MCF 10A (cell line): Measurements from ENCODE around the gene MVD. TPM values are rescaled to one million over a fixed set of nuclear protein-coding genes. Genes with fewer than 3 reads are reported as not detected.

Experiments used
- BruUV-seq: library from RNA; stranded (reverse); fragments of 400-500 nt; replicated peaks from 2 replicates; lab custom pipeline; 2021; lab: Mats Ljungman, UMichigan
- CTCF ChIA-PET: fragments of 300-600 bp; sonication (Branson Sonifier 250); formaldehyde crosslinking; extraction: SDS; loops from one replicate; lab custom pipeline; 2021; ENCODE audit warnings: antibody characterized with exemption, inconsistent platforms; lab: Yijun Ruan, JAX
- POLR2A ChIA-PET: fragments of 300-600, 350-650 bp; sonication (Branson Sonifier 250); formaldehyde crosslinking; extraction: SDS; loops from one replicate; lab custom pipeline; 2020; ENCODE audit warnings: antibody characterized with exemption, inconsistent platforms; lab: Yijun Ruan, JAX
- DNase-seq: peaks from one replicate; pipeline ENCODE4 v3.0.0-alpha.2; 2018; ENCODE audit not compliant: unreplicated experiment
- H3K27ac Mint-ChIP-seq: one replicate; pipeline ENCODE4 v1.8.0; 2022; ENCODE audit warnings: mild to moderate bottlenecking, low read depth, mixed read lengths; ENCODE audit not compliant: unreplicated experiment
- H3K27me3 Mint-ChIP-seq: one replicate; pipeline ENCODE4 v1.8.0; 2022; ENCODE audit warnings: mixed read lengths; ENCODE audit not compliant: insufficient read depth, unreplicated experiment
- H3K36me3 Mint-ChIP-seq: one replicate; pipeline ENCODE4 v1.8.0; 2022; ENCODE audit warnings: mild to moderate bottlenecking, moderate library complexity, mixed read lengths; ENCODE audit not compliant: insufficient read depth, unreplicated experiment
- H3K4me1 Mint-ChIP-seq: one replicate; pipeline ENCODE4 v1.8.0; 2022; ENCODE audit warnings: mixed read lengths; ENCODE audit not compliant: insufficient read depth, unreplicated experiment
- H3K4me3 Mint-ChIP-seq: one replicate; pipeline ENCODE4 v1.8.0; 2022; ENCODE audit warnings: mild to moderate bottlenecking, moderate library complexity, mixed read lengths; ENCODE audit not compliant: unreplicated experiment
- H3K9me3 Mint-ChIP-seq: one replicate; pipeline ENCODE4 v1.8.0; 2022; ENCODE audit warnings: mixed read lengths; ENCODE audit not compliant: unreplicated experiment
- intact Hi-C: fragments of 100-400 bp; cut with micrococcal nuclease; formaldehyde crosslinking; loops from 2 replicates; pipeline ENCODE4 v1.14.1; 2022
- total RNA-seq: library from RNA; stranded (reverse); gene quantifications from 2 replicates; pipeline ENCODE4 v1.2.3, GENCODE V29; 2022
- TF ChIP-seq, protein P1 (sequence below): fragments of 200-600 bp; IDR thresholded peaks from one replicate; pipeline ENCODE4 v1.8.0; 2022; ENCODE audit warnings: antibody characterized with exemption, mild to moderate bottlenecking; ENCODE audit not compliant: unreplicated experiment

MVD gene
- total RNA-seq, 1 experiment from 2014 or later = 32.4 TPM

DNA sequence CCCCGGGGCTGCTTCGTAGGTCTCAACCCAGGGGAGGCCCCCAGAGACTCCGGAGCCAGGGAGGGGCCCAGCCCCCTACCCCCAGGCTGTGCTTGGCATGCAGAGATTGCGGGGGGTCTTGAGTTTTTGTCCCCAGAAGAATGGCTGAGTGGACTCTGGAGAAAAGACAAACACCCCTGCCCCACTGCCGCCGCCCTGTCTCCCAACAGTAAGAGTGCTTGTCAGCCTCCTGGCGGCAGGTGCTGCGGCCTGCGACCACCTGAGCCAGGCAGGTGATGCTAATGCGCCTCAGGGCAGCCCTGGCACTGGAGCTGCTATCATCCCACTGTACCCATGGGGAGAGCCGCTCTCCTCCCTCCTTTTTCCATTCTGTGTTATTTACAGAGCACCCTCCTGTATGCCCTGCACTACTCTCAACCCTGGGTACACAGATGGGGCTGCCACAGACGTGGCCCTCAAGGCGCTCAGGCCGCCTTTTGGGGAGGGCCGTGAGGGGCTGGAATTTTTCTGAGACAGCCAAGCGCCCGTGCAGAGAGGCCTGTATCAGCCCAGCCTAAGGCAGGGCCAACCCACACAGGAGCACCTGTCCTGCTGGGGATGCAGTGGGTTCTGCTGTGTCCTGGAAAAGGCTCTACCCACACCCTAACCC lies 27.1 kb downstream of the MVD start:
- H3K4me3 Mint-ChIP-seq = no peak overlapping the region
- peaks cover 33% of the 10 kb centered on the region for H3K36me3 Mint-ChIP-seq
- intact Hi-C loops = no loop called here
- ChIA-PET CTCF (no interaction called here), POLR2A (no interaction called here)
- BruUV-seq = no TSS peak
- H3K9me3 Mint-ChIP-seq = no peaks in the 10 kb centered on the region
- DNase-seq = no peak
- H3K4me1 Mint-ChIP-seq = peaks cover 16% of the 10 kb centered on the region
- peaks cover 11% of the 10 kb centered on the region for H3K27me3 Mint-ChIP-seq
- TF ChIP-seq, protein P1, sequence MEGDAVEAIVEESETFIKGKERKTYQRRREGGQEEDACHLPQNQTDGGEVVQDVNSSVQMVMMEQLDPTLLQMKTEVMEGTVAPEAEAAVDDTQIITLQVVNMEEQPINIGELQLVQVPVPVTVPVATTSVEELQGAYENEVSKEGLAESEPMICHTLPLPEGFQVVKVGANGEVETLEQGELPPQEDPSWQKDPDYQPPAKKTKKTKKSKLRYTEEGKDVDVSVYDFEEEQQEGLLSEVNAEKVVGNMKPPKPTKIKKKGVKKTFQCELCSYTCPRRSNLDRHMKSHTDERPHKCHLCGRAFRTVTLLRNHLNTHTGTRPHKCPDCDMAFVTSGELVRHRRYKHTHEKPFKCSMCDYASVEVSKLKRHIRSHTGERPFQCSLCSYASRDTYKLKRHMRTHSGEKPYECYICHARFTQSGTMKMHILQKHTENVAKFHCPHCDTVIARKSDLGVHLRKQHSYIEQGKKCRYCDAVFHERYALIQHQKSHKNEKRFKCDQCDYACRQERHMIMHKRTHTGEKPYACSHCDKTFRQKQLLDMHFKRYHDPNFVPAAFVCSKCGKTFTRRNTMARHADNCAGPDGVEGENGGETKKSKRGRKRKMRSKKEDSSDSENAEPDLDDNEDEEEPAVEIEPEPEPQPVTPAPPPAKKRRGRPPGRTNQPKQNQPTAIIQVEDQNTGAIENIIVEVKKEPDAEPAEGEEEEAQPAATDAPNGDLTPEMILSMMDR = no peak
- H3K27ac Mint-ChIP-seq = no peak overlapping the region

DNA sequence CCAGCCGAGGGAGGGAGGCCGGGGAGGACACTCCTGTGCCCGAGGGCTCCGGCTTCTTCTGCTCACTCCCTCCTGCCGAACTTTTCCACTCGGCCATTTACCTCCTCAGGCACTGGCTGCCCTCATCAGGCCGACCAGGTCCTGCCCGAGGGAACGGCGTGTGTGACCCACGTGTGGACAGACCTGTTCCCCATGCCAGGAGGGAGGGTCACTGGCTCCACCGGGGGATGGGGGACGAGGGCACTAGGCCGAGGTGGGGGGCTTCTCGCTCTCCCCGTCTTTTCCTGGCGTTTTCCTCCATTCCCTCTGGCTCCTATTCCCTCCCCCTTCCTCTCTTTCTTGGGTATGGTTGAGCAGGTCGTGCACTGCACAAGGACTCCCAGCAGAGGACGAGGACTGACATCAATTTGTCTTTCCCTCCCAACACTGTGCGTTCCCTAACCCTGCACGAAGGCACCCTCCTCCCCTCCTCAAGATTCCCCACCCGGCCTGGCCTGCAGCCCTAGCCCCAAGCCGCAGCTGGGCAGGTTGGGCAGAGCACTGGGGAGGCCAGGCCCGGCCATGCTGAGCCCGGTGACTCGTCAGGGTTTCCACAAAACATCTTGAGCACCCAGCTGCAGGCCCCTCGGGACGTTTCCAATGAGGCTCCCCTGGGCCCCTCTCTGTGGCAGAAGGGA lies 27.8 kb downstream of the MVD start:
- H3K27me3 Mint-ChIP-seq = peaks cover 5% of the 10 kb centered on the region
- POLR2A ChIA-PET = no interaction called here
- BruUV-seq = no TSS peak
- intact Hi-C loops = no loop called here
- peak; percentile 26 for DNase-seq
- CTCF ChIA-PET = no interaction called here
- TF ChIP-seq, protein P1 = no peak
- H3K9me3 Mint-ChIP-seq = no peaks in the 10 kb centered on the region
- H3K36me3 Mint-ChIP-seq = peaks cover 34% of the 10 kb centered on the region
- peak overlapping the region; percentile 50 for H3K4me3 Mint-ChIP-seq
- peaks cover 16% of the 10 kb centered on the region for H3K4me1 Mint-ChIP-seq
- H3K27ac Mint-ChIP-seq = no peak overlapping the region

DNA sequence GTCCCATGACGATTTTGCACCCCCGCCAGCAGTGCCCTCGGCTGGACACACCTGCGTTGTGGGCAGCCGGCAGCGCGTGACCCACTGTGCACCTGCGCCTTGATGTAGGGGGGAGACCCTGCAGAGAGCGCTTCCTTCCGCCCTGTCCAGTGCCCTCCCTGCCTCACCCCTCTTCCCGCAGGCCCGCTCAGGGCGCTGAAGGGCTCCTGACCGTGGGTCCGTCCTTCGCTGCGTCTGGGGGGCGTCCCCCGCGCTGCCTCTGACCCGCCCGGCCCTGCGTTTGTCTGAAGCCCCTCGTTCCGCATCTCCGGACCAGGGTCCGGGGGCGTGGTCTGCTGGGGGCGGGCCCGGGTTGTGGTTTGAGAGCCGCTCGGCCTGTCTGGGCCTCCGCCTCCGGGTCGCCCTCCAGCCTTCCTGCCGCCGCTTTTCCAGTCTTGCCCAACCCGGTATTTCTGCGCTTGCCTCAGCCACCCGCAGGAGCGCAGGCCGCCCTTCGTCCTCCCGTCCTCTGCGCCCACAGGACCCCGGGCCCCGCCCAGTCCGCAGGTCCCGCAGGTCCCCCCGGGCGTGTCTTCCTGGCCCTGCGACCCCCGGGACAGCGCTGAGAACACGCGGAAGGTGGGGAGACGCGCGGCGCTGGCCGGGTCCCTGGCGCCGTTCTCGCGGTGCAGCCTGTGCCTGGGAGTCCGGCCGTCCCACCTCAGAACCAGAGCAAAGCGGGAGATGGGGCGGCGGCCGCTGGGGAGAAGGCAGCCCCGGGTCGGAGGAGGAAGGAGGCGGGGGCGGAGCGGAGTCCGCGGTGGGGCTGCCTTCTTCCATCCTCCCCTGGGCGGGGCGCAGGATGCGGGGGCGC lies 28.5 kb downstream of the MVD start:
- BruUV-seq = no TSS peak
- intact Hi-C loops = no loop called here
- ChIA-PET POLR2A (no interaction called here), CTCF (no interaction called here)
- peak overlapping the region; percentile 50 for H3K4me3 Mint-ChIP-seq
- TF ChIP-seq, protein P1 = no peak
- no peaks in the 10 kb centered on the region for H3K27me3 Mint-ChIP-seq
- peaks cover 34% of the 10 kb centered on the region for H3K36me3 Mint-ChIP-seq
- H3K27ac Mint-ChIP-seq = no peak overlapping the region
- DNase-seq = peak; percentile 70
- peaks cover 16% of the 10 kb centered on the region for H3K4me1 Mint-ChIP-seq
- H3K9me3 Mint-ChIP-seq = no peaks in the 10 kb centered on the region

DNA sequence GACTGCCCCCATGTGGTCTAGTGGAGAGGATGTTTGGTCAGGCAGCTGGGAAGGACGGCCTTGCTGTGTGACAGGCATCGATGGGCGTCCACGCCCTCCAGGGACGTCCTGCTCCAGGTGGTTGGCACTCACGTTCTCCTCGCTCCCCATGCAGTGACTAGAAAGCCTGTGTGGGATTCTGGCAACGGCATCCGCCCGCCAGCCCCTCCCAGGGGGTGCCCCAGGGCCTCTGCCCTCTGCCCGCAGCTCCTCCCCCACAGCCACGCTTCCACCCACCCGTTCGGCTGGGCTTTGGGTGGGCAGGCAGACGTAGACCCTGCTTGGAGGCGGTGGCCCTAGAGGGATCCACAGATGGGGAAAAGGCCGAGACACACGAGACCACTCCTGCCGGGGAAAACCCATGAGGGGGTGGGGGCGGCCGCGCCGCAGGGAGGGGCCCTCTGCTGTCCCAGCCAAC lies 29.2 kb downstream of the MVD start:
- POLR2A ChIA-PET = interaction anchor here (0.6 to 1.2 kb wide), 2 partner anchors 13 to 419 kb away, joined by 3 to 4 read pairs; no protein-coding TSS in a partner anchor
- TF ChIP-seq, protein P1 = no peak
- CTCF ChIA-PET = interaction anchor here (0.6 kb wide), 1 partner anchor 71 kb away, joined by 5 read pairs; no protein-coding TSS in a partner anchor
- DNase-seq = peak; percentile 35
- H3K27me3 Mint-ChIP-seq = no peaks in the 10 kb centered on the region
- H3K4me3 Mint-ChIP-seq = no peak overlapping the region
- H3K27ac Mint-ChIP-seq = no peak overlapping the region
- no TSS peak for BruUV-seq
- intact Hi-C loops = no loop called here
- H3K9me3 Mint-ChIP-seq = no peaks in the 10 kb centered on the region
- H3K4me1 Mint-ChIP-seq = peaks cover 16% of the 10 kb centered on the region
- H3K36me3 Mint-ChIP-seq = peaks cover 37% of the 10 kb centered on the region
